SK-N-SH treated with all-trans-retinoic acid at 6 μM for 48 hours (cell line): ENCODE data around the gene FOXL2NB.

ENCODE experiments used
- BACH2 ChIP-seq: fragments of 250-450 bp; sonication (Bioruptor Pico); IDR thresholded peaks from 2 replicates; pipeline ENCODE4 v1.9.0; 2021; ENCODE audit warnings: mild to moderate bottlenecking, borderline replicate concordance
- CSDC2 ChIP-seq: fragments of 250-450 bp; sonication (Bioruptor Pico); IDR thresholded peaks from 2 replicates; pipeline ENCODE4 v1.5.0; 2020; ENCODE audit warnings: mild to moderate bottlenecking, moderate library complexity
- OSR1 ChIP-seq: fragments of 250-450 bp; sonication (Bioruptor Pico); IDR thresholded peaks from 2 replicates; pipeline ENCODE4 v1.8.0; 2022; ENCODE audit warnings: moderate library complexity, mild to moderate bottlenecking, inconsistent platforms
- PATZ1 ChIP-seq: fragments of 250-450 bp; sonication (Bioruptor Pico); IDR thresholded peaks from 2 replicates; pipeline ENCODE4 v1.8.0; 2020; ENCODE audit warnings: mild to moderate bottlenecking, moderate library complexity, borderline replicate concordance
- RARB ChIP-seq: fragments of 250-450 bp; sonication (Bioruptor Pico); IDR thresholded peaks from 2 replicates; pipeline ENCODE4 v1.8.0; 2021; ENCODE audit warnings: mild to moderate bottlenecking, moderate library complexity
- SNAI2 ChIP-seq: fragments of 250-450 bp; sonication (Bioruptor Pico); IDR thresholded peaks from 2 replicates; pipeline ENCODE4 v1.5.0; 2020; ENCODE audit warnings: mild to moderate bottlenecking, moderate library complexity
- TCF4 ChIP-seq: fragments of 250-450 bp; sonication (Bioruptor Pico); IDR thresholded peaks from 2 replicates; pipeline ENCODE4 v1.8.0; 2021; ENCODE audit warnings: mild to moderate bottlenecking, moderate library complexity, borderline replicate concordance
- TSHZ2 ChIP-seq: fragments of 250-450 bp; sonication (Bioruptor Pico); IDR thresholded peaks from 2 replicates; pipeline ENCODE4 v1.5.0; 2020; ENCODE audit warnings: mild to moderate bottlenecking, moderate library complexity
- ZFP3 ChIP-seq: fragments of 250-450 bp; sonication (Bioruptor Pico); IDR thresholded peaks from 2 replicates; pipeline ENCODE4 v1.5.0; 2020; ENCODE audit warnings: mild to moderate bottlenecking, moderate library complexity
- ZNF70 ChIP-seq: fragments of 450-650 bp; formaldehyde crosslinking; IDR thresholded peaks from 2 replicates; pipeline ENCODE4 v1.5.0; 2020; ENCODE audit warnings: mild to moderate bottlenecking, moderate library complexity
- ZNF8 ChIP-seq: fragments of 450-650 bp; formaldehyde crosslinking; IDR thresholded peaks from 2 replicates; pipeline ENCODE4 v1.5.0; 2020; ENCODE audit warnings: mild to moderate bottlenecking, moderate library complexity

GRCh38 chr3:138901567-138901966, 45.5 kb upstream of the FOXL2NB start:
- no peak for TF ChIP-seq RARB (CRISPR knock-in tag)
- TF ChIP-seq PATZ1 (CRISPR knock-in tag) = no peak
- TF ChIP-seq TCF4 (CRISPR knock-in tag) = no peak
- TF ChIP-seq ZNF8 (CRISPR knock-in tag) = no peak
- TF ChIP-seq TSHZ2 (CRISPR knock-in tag) = no peak
- no peak for TF ChIP-seq CSDC2 (CRISPR knock-in tag)
- no peak for TF ChIP-seq BACH2
- TF ChIP-seq SNAI2 = no peak
- TF ChIP-seq ZFP3 = no peak
- no peak for TF ChIP-seq ZNF70 (CRISPR knock-in tag)
- no peak for TF ChIP-seq OSR1 (CRISPR knock-in tag)
